B cell (primary cell): ENCODE data around the gene BAIAP3. TPM values are rescaled to one million over a fixed set of nuclear protein-coding genes. Genes with fewer than 3 reads are reported as not detected.

Experiments
- ATAC-seq: fragments of 200-7000 bp; cut with Tn5 transposase; one replicate; pipeline ENCODE4 v1.10.0; 2021; ENCODE audit warnings: low read depth, mild to moderate bottlenecking, moderate number of reproducible peaks, moderate library complexity
- CTCF ChIA-PET: fragments of 350-600 bp; sonication (Branson Sonifier 250); formaldehyde crosslinking; loops from one replicate; lab custom pipeline; 2021; ENCODE audit warnings: antibody characterized with exemption, inconsistent platforms; lab: Charles Lee
- POLR2A ChIA-PET: fragments of 350-600 bp; sonication (Branson Sonifier 250); formaldehyde crosslinking; loops from one replicate; lab custom pipeline; 2021; ENCODE audit warnings: antibody characterized with exemption; lab: Charles Lee
- DNase-seq: peaks from one replicate; pipeline ENCODE4 v3.0.0; 2013
- H2AFZ ChIP-seq: 2 replicates; pipeline ENCODE4 v1.6.1; 2012; ENCODE audit warnings: mild to moderate bottlenecking, low read depth, low read length; ENCODE audit not compliant: insufficient read depth, poor library complexity, severe bottlenecking
- H3K27ac ChIP-seq, 2 donors: 1 replicate in 1 of 2; 2 replicates in 1 of 2; pipeline ENCODE4 v1.5.1; 2012 to 2013; ENCODE audit warnings: low read length in 2 of 2, mild to moderate bottlenecking in 2 of 2, moderate library complexity in 1 of 2
- H3K27me3 ChIP-seq, 4 experiments: fragments of 200-600 bp in 1 of 4; sonication (generic) in 1 of 4; replicated peaks in 1 of 4; 1 replicate in 2 of 4; 2 replicates in 2 of 4; pipeline versions ENCODE4 v1.6.1 to v1.7.0; 2013 to 2016; ENCODE audit warnings: low read length in 3 of 4, mild to moderate bottlenecking in 2 of 4, mixed read lengths in 1 of 4, moderate library complexity in 1 of 4; ENCODE audit not compliant: insufficient read depth in 4 of 4, control insufficient read depth in 3 of 4; ENCODE audit errors: control extremely low read depth in 1 of 4
- H3K36me3 ChIP-seq, 2 experiments: replicated peaks in 1 of 2; 1 replicate in 1 of 2; 2 replicates in 1 of 2; pipeline versions ENCODE4 v1.6.1 to v1.7.1; 2013; ENCODE audit warnings: low read length in 1 of 2; ENCODE audit not compliant: insufficient read depth in 2 of 2, control insufficient read depth in 1 of 2; ENCODE audit errors: control extremely low read depth in 1 of 2, extremely low read depth in 1 of 2
- H3K4me1 ChIP-seq, 2 donors: fragments of 200-600 bp in 1 of 2; sonication (generic) in 1 of 2; 1 replicate in 1 of 2; 2 replicates in 1 of 2; pipeline versions ENCODE4 v1.5.1 to v1.6.1; 2013 to 2017; ENCODE audit warnings: low read length in 2 of 2; ENCODE audit not compliant: control insufficient read depth in 2 of 2, insufficient read depth in 2 of 2
- H3K4me2 ChIP-seq: replicated peaks from 2 replicates; pipeline ENCODE3; 2012; ENCODE audit warnings: mild to moderate bottlenecking, low read depth, low read length; ENCODE audit not compliant: poor library complexity, severe bottlenecking
- H3K4me3 ChIP-seq, 5 experiments: fragments of 200-600 bp in 1 of 5; sonication (generic) in 1 of 5; 1 replicate in 3 of 5; 2 replicates in 2 of 5; pipeline versions ENCODE4 v1.5.1 to v1.7.0; 2011 to 2016; ENCODE audit warnings: low read length in 4 of 5, mild to moderate bottlenecking in 4 of 5, low read depth in 2 of 5, control low read depth in 1 of 5, moderate library complexity in 1 of 5; ENCODE audit not compliant: insufficient read depth in 1 of 5; ENCODE audit errors: control extremely low read depth in 1 of 5, extremely low read depth in 1 of 5
- H3K79me2 ChIP-seq: fragments of 200-600 bp; sonication (generic); one replicate; pipeline ENCODE4 v1.6.0; 2016; ENCODE audit warnings: low read length; ENCODE audit not compliant: control insufficient read depth, insufficient read depth
- H3K9ac ChIP-seq: fragments of 200-600 bp; sonication (generic); 2 replicates; pipeline ENCODE4 v1.6.1; 2017; ENCODE audit warnings: mild to moderate bottlenecking, low read length, moderate library complexity
- H3K9me3 ChIP-seq, 3 donors: one replicate each; pipeline versions ENCODE4 v1.6.1 to v1.7.1; 2013; ENCODE audit warnings: low read length in 2 of 3; ENCODE audit not compliant: control insufficient read depth in 2 of 3, insufficient read depth in 1 of 3; ENCODE audit errors: control extremely low read depth in 1 of 3
- H4K20me1 ChIP-seq: 2 replicates; pipeline ENCODE4 v1.6.0; 2012; ENCODE audit warnings: mild to moderate bottlenecking, low read length; ENCODE audit not compliant: insufficient read depth, control insufficient read depth, poor library complexity, severe bottlenecking
- H3K27ac Mint-ChIP-seq: one replicate; pipeline ENCODE4 v1.8.0; 2021; ENCODE audit warnings: mixed read lengths
- H3K27me3 Mint-ChIP-seq: one replicate; pipeline ENCODE4 v1.8.0; 2021; ENCODE audit warnings: mixed read lengths
- H3K4me1 Mint-ChIP-seq: one replicate; pipeline ENCODE4 v1.8.0; 2021; ENCODE audit warnings: mixed read lengths
- H3K4me3 Mint-ChIP-seq: one replicate; pipeline ENCODE4 v1.8.0; 2021; ENCODE audit warnings: mixed read lengths
- H3K9me3 Mint-ChIP-seq: one replicate; pipeline ENCODE4 v1.8.0; 2022; ENCODE audit warnings: mixed read lengths; ENCODE audit not compliant: insufficient read depth
- CTCF ChIP-seq: fragments of 200-600 bp; IDR thresholded peaks from one replicate; pipeline ENCODE4 v1.8.0; 2022; ENCODE audit warnings: antibody characterized with exemption, mild to moderate bottlenecking
- EZH2 ChIP-seq: IDR thresholded peaks from 2 replicates; pipeline ENCODE4 v1.6.1; 2012; ENCODE audit warnings: borderline replicate concordance, low read depth, mild to moderate bottlenecking, moderate library complexity, low read length; ENCODE audit not compliant: insufficient read depth, poor library complexity, severe bottlenecking
- WGBS: methylation state at CpG from one replicate; pipeline ENCODE4 v1.1.5; 2013; ENCODE audit warnings: missing lambda C conversion rate; ENCODE audit not compliant: insufficient coverage; 5-methylcytosine and 5-hydroxymethylcytosine counted together
- intact Hi-C: fragments of 100-400 bp; cut with micrococcal nuclease; formaldehyde crosslinking; loops from one replicate; pipeline ENCODE4 v1.10.0; 2022
- polyA plus RNA-seq: library from polyadenylated mRNA; depleted of rRNA; stranded (reverse); fragments of >200 nt; gene quantifications from 2 replicates; pipeline ENCODE4 v1.2.3, GENCODE V29; 2012
- total RNA-seq, 2 donors: library from RNA; stranded (reverse); fragments of 120-200 nt in 1 of 2; gene quantifications; 1 replicate in 1 of 2; 2 replicates in 1 of 2; pipeline versions ENCODE4 v1.2.3 to v1.2.4, GENCODE V29; 2013 to 2022

The BAIAP3 gene
- total and polyA plus RNA-seq, 2 donors (not counting 1 experiment from before 2014, with no cell fraction given) = 119 to 130 TPM

DNA sequence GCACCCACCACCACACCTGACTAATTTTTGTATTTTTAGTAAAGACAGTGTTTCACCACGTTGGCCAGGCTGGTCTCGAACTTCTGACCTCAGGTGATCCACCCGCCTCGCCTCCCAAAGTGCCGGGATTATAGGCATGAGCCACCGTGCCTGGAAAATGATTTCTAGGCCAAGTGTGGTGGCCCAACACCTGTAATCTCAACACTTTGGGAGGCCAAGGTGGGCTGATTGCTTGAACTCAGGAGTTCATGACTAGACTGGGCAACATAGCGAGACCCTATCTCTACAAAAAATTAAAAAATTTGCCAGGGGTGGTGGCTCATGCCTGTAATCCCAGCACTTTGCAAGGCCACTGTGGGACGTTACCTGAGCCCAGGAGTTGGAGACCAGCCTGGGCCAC is 11.0 kb upstream of the BAIAP3 start:
- Mint-ChIP-seq H3K9me3 (no peaks in the 10 kb centered on the region), H3K4me1 (peaks cover 5% of the 10 kb centered on the region), H3K27me3 (no peaks in the 10 kb centered on the region), H3K4me3 (no peak overlapping the region), H3K27ac (no peak overlapping the region)
- Histone ChIP-seq H4K20me1 (peaks cover 71% of the 10 kb centered on the region), H3K36me3 (peaks cover 0 to 72% of the 10 kb centered on the region in 2 experiments), H3K9ac (no peak overlapping the region), H2AFZ (no peak overlapping the region), H3K4me3 (no peak overlapping the region), H3K4me2 (no peak overlapping the region), H3K4me1 (peaks cover 0 to 19% of the 10 kb centered on the region in 2 donors), H3K79me2 (peaks cover 37% of the 10 kb centered on the region), H3K27ac (no peak overlapping the region), H3K9me3 (no peaks in the 10 kb centered on the region), H3K27me3 (no peaks in the 10 kb centered on the region)
- intact Hi-C loops = no loop called here
- 97% methylated on average over 7 of the region's 8 CpGs for WGBS
- no peak for DNase-seq
- TF ChIP-seq CTCF = no peak
- TF ChIP-seq EZH2 = no peak
- ATAC-seq = no peak
- POLR2A ChIA-PET = interaction anchor here (0.7 kb wide), 1 partner anchor 170 kb away, joined by 3 read pairs; no protein-coding TSS in a partner anchor
- CTCF ChIA-PET = no interaction called here

- Mint-ChIP-seq H3K27ac (no peak overlapping the region), H3K9me3 (no peaks in the 10 kb centered on the region), H3K4me1 (peaks cover 5% of the 10 kb centered on the region), H3K27me3 (no peaks in the 10 kb centered on the region), H3K4me3 (no peak overlapping the region)
- H4K20me1 ChIP-seq = peaks cover 60% of the 10 kb centered on the region
- intact Hi-C loops = no loop called here
- H3K27me3 ChIP-seq = no peaks in the 10 kb centered on the region
- H3K9me3 ChIP-seq = no peaks in the 10 kb centered on the region
- 94% methylated on average over 31 of the region's 35 CpGs for WGBS
- ATAC-seq (no peak), DNase-seq (no peak)
- H3K27ac ChIP-seq = no peak overlapping the region
- CTCF ChIA-PET = no interaction called here
- H3K79me2 ChIP-seq = peaks cover 25% of the 10 kb centered on the region
- TF ChIP-seq CTCF (no peak), EZH2 (no peak)
- no peak overlapping the region for H3K4me2 ChIP-seq
- no peak overlapping the region for H2AFZ ChIP-seq
- peaks cover 0 to 61% of the 10 kb centered on the region in 2 experiments for H3K36me3 ChIP-seq
- no peak overlapping the region for H3K4me3 ChIP-seq
- no peak overlapping the region for H3K9ac ChIP-seq
- peaks cover 0 to 23% of the 10 kb centered on the region in 2 donors for H3K4me1 ChIP-seq
- POLR2A ChIA-PET = interaction anchor here (0.7 to 0.9 kb wide), 2 partner anchors 8 to 12 kb away, joined by 3 to 7 read pairs; no protein-coding TSS in a partner anchor
These were observed 9.9 kb upstream of the BAIAP3 start for GRCh38 chr16:1323296-1324239.
